Sciatic nerve (tissue), 2 donors: ENCODE measurements around the gene ZC3H12C. TPM values are rescaled to one million over a fixed set of nuclear protein-coding genes. Genes with fewer than 3 reads are reported as not detected.

ENCODE experiments used
- ATAC-seq: fragments of 200-7000 bp; cut with Tn5 transposase; one replicate; pipeline ENCODE4 v1.9.1; 2020; ENCODE audit warnings: mild to moderate bottlenecking, moderate library complexity
- DNase-seq: peaks from one replicate; pipeline ENCODE4 v3.0.0-alpha.2; 2020; ENCODE audit warnings: low spot score
- intact Hi-C: fragments of 100-400 bp; cut with DNase I; formaldehyde crosslinking; loops from one replicate; pipeline ENCODE4 v1.14.2; 2022
- total RNA-seq: library from RNA; stranded (reverse); fragmentation: NEBNext Ultra II Directional; extraction: Animal tissue kit (Norgen Biotek cat#: 25700); gene quantifications from one replicate; pipeline ENCODE4 v1.2.1, GENCODE V29; 2021
- donor health status: DM: no; HTN: no; CAD: no.
- donor health status: DM: no; HTN: no; CAD: no.

The ZC3H12C gene
- total RNA-seq, 1 donor from 2014 or later, result 30.4 TPM

- intact Hi-C loops, result no loop called here
- DNase-seq, result peak; percentile 83
Observed at GRCh38 chr11:110093407-110094297, 460 bp downstream of the ZC3H12C start.

GRCh38 chr11:110094298-110095285 is 1.4 kb downstream of the ZC3H12C start:
- intact Hi-C loops, result no loop called here
- ATAC-seq, result no peak
- DNase-seq, result no peak

More at GRCh38 chr11:110093407-110094297, 460 bp downstream of the ZC3H12C start:
- peak; percentile 82 for ATAC-seq

DNA sequence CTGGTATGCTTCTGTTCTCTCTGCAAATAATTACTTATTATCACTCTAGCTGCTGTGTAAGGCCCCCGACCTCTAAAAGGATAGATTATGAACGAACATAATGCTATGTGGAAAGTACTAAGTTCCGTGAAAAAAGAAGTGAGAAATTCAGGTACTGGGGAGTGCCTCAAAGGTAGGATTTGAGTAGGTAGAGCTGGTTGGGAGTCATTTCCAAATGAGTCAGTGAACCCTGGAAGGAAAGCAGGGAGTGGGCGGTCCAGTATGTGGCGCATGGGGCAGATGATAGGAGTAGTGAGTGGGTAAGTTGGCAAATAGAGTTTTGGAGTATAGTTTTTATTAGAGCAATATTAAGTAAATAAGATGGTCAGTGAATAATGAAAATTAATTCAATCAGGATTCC is 2.4 kb downstream of the ZC3H12C start:
- intact Hi-C loops, result no loop called here
- no peak for DNase-seq
- ATAC-seq, result no peak

GRCh38 chr11:110096496-110096895 is 3.3 kb downstream of the ZC3H12C start:
- DNase-seq (no peak), ATAC-seq (no peak)
- intact Hi-C loops, result no loop called here

GRCh38 chr11:110097459-110098012 is 4.3 kb downstream of the ZC3H12C start:
- ATAC-seq, result no peak
- no peak for DNase-seq
- intact Hi-C loops, result no loop called here

DNA sequence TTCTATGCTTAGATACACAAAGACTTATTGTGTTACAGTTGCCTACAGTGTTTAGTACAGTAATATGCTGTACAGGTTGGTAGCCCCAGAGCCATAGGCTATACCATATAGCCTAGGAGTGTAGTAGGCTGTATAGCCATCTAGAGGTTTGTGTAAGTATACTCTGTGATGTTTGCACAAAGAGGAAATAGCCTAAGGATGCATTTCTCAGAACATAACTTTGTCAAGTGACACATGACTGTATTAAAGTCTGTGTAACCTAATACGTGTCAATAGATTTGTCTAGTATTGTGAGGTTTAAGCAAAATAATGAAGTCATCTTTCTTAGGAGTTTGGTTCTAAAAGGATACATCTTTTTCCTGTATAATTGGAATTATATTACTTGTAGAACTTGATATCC is 5.5 kb downstream of the ZC3H12C start:
- DNase-seq (no peak), ATAC-seq (no peak)
- intact Hi-C loops, result no loop called here

DNA sequence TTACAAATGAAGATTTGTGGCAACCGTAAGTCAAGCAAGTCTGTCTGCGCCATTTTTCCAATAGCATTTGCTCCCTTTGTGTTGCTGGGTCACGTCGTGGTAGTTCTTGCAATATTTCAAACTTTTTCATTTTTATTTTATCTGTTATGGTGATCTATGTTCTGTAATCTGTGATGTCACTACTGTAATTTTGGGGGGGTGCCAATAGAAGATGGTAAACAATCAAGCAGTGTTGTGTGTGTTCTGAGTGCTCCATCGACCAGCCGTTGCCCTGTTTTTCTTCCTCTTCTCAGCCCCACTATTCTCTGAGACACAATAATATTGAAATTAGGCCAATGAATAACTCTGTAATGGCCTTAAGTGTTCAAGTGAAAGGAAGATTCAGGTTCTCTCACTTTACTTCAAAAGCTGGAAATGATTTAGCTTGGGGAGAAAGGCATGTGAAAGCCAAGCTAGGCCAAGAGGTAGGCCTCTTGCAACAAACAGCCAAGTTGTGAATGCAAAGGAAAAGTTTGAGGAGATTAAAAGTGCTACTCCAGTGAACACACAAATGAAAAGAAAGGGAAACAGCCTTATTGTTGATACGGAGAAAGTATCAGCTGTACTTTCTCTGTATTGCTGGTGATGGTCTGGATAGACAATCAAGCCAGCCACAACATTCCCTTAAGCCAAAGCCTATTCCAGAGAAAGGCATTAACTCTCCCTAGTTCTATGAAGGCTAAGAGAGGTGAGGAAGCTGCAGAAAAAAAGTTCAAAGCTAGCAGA is 7.5 kb downstream of the ZC3H12C start:
- no peak for ATAC-seq
- intact Hi-C loops, result no loop called here
- DNase-seq, result no peak

DNA sequence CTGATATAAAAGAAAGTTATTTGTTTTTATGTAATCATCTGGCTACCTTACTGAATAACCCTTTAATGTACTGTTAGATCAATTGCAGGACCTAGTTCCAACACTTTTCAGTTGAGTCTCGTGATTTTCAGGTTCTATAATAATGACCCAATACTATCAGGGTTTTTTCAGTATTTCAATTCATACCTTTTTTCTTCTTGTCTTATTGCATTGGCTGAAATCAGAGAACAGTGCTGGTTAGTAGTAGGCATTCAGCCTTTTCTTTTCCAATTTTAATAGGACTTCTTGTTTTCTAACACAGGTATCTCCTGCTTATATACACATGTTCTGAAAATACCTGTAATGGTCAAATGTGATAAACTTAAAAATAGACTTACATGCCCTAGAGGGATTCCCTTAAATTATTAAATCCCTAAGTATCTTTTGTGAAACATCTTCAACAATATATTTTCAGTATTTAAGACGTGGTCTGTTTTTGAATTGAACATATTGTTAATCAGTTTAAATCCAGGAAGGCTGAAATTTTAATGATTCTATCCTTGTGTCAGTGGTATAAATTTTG is 13.6 kb downstream of the ZC3H12C start:
- intact Hi-C loops, result no loop called here
- ATAC-seq, result no peak
- no peak for DNase-seq

DNA sequence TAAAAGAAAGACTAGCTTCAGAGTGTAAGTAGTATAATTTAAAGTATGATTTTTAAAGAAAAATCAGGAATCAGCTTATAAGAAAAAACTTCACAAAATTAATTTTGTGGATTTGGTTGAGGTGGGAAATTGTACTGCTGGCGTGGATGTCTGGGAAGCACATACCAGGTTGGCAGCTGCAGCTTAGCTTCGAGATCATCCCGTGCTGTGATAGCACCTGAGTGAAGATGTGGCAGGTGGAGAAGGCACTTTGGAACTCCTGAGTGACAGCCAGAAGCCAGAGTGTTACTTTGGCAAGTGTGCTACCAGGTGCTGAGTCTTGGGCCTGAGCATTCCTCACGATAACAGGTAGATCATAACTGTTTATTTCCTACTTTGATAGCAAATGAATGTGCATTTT is 17.7 kb downstream of the ZC3H12C start:
- DNase-seq (no peak), ATAC-seq (no peak)

DNA sequence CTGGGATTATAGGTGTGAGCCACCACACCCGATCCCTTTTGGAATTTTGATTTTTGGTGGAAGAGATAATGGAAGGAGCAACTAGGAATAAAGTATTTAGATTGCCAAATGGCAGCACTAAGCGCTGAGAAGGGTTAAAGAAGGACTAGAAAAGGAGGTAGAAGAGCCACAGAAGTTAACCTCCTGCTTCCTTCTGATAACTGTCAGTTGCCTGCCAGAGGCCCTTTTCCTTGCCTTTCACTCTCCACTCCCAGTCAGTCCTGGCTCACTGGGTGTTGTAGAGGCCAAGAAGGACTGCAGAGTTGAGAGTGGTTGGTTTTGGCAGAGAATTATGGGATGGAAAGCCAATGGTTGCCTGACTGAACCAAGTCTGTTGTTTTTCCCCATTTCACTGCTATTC is 19.3 kb downstream of the ZC3H12C start:
- intact Hi-C loops, result no loop called here
- DNase-seq (no peak), ATAC-seq (no peak)

More for the DNA sequence above, 17.7 kb downstream of the ZC3H12C start:
- intact Hi-C loops, result no loop called here

DNA sequence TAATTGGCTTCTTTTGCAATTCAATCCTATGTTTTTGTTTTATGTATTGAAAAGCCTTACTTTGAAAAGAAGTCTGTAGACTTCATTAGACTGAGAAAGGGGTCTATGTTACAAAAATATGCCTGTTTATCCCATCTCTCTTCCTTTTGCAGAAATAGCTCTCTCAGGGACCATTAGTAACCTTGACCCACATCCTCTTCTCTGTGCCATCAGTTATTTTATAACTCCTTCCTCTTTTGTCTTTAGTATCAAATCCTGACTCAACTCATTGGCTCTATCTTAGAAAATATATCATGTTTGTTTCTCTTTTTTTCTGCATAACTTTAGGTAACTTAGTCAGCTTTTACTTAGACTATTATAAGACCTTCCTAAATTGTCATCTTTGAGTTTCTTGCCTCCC is 20.3 kb downstream of the ZC3H12C start:
- no peak for ATAC-seq
- intact Hi-C loops, result no loop called here
- DNase-seq, result no peak

- no peak for ATAC-seq
- intact Hi-C loops, result no loop called here
- no peak for DNase-seq
Observed at GRCh38 chr11:110113973-110114372, 20.8 kb downstream of the ZC3H12C start.

DNA sequence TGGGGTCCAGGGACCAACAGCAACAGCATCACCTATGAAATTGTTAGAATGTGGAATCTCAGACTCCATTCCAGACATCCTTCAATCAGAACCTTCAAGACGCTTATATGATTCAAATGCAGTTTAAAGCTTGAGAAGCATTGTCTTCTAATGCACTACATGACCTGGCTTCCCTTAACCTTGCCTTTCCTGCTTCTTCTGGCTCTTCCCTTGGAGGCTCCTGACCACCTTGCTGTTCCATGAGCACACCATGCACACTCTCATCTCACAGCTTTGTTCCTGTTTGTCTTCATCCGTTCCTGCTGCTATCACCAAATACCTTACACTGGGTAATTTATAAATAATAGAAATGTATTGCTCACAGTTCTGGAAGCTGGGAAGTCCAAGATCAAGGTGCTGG is 26.1 kb downstream of the ZC3H12C start:
- ATAC-seq (no peak), DNase-seq (no peak)
- intact Hi-C loops, result no loop called here

DNA sequence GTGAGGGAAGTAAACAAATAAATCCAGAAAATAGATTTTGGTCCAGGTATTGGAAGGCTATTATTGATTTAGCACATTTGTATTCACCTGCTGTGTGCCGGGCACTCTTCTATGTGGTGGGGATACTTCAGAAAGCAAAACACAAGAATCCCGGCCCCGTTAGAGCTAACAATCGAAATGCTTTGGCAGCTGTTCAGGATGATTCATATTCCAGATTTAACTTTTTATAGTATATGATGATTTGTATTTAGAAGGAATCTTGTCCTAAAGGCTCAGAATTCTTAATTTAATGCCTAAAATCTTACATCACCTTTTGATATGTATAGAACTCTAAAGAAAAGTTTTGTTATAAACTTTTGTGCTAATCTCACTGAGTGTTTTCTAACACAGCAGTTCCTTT is 28.0 kb downstream of the ZC3H12C start:
- ATAC-seq, result no peak
- DNase-seq, result no peak
- intact Hi-C loops, result no loop called here

GRCh38 chr11:110123003-110123402 is 29.8 kb downstream of the ZC3H12C start:
- ATAC-seq (no peak), DNase-seq (no peak)
- intact Hi-C loops, result no loop called here

DNA sequence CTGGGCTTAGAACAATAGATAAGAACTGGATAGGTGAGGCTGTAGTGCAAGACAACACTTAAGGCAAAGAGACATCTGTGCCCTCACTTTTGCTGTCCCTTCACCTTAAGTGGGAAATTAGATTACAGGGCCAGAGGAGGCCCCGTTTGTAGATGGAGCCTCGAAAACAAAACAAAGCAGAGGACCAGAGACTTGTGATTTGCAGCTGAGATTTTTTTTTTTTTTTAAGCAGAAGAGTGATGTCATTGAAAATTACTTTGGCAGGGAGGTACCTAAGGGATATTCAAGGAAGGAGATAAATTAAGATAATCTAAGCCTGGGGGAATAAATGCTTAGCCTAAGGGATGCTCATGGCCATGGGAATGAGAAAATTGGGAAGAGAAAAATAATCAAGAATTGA is 31.4 kb downstream of the ZC3H12C start:
- no peak for DNase-seq
- intact Hi-C loops, result no loop called here
- ATAC-seq, result no peak

DNA sequence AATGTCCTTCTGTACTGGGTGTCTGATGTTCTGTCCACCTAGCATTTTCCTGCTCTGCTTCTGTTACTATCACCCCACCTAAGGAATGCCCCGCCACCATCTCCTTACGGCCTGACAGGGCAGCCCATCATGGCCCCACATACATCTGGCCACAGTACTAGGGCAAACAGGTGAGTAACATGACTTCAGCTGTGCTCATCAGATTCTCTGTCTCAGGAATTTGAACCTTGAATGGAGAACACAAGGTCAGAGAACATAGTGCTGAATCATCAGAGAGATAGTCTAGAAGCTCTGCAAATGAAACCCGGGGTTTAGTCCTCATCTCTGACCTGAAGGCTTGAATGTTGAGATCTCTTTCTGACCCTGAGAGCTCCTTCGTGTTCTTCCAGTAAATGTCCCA is 32.4 kb downstream of the ZC3H12C start:
- intact Hi-C loops, result no loop called here
- ATAC-seq (no peak), DNase-seq (no peak)

- intact Hi-C loops, result no loop called here
- ATAC-seq, result no peak
- DNase-seq, result no peak
Observed at GRCh38 chr11:110126936-110127335, 33.7 kb downstream of the ZC3H12C start.

DNA sequence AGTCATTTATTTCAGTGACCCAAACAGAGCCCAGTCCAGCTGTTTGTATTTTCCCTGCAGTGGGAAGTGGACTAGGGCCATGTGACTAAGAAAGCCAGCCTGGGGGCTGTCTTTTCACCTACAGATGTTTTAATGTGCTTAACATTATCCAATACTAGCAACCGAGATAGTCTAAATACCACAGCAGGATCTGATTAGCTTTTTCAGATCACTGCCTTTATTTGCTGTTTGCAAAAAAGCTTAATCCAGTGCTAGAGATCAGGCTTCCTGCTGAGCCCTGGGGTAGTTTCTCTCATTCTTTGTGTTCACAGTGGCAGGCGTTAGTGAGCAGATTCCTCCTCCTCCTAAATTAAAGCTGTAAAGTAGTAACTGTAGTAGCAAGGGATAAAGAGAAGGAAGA is 35.0 kb downstream of the ZC3H12C start:
- no peak for ATAC-seq
- intact Hi-C loops, result no loop called here
- DNase-seq, result no peak
